ENCODE results near the gene CDHR3. TPM values are rescaled to one million over a fixed set of nuclear protein-coding genes. Genes with fewer than 3 reads are reported as not detected.

Gene CDHR3
- total and polyA plus RNA-seq, 4 donors, result 1.0 to 10.5 (median 1.8) TPM

- Histone ChIP-seq H3K4me3 (ENCODE audit: low read depth in 1 of 3, low read length in 3 of 3) (no peak overlapping the region), H3K4me1 (ENCODE audit: control insufficient read depth in 4 of 4, insufficient read depth in 4 of 4, low read length in 3 of 4) (peaks cover 0 to 2% (median 0%) of the 10 kb centered on the region in 4 donors), H3K27me3 (ENCODE audit: control insufficient read depth in 4 of 4, insufficient read depth in 4 of 4, low read length in 3 of 4) (no peaks in the 10 kb centered on the region), H3K36me3 (ENCODE audit: control insufficient read depth in 4 of 4, insufficient read depth in 3 of 4, low read depth in 1 of 4, low read length in 3 of 4) (no peaks in the 10 kb centered on the region), H3K9ac (ENCODE audit: low read depth in 1 of 2, low read length in 2 of 2) (no peak overlapping the region), H3K27ac (ENCODE audit: low read depth in 1 of 2, low read length in 2 of 2) (no peak overlapping the region), H3K9me3 (ENCODE audit: control insufficient read depth in 4 of 4, low read length in 3 of 4) (no peaks in the 10 kb centered on the region)
- no peak for TF ChIP-seq TAF1 (conservative IDR thresholded peaks at IDR 0.05)
- TF ChIP-seq, protein P1, sequence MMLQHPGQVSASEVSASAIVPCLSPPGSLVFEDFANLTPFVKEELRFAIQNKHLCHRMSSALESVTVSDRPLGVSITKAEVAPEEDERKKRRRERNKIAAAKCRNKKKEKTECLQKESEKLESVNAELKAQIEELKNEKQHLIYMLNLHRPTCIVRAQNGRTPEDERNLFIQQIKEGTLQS (IDR thresholded peaks at IDR 0.05), result no peak
- no peak for TF ChIP-seq HNF4G (IDR thresholded peaks at IDR 0.05)
- TF ChIP-seq GABPA (IDR thresholded peaks at IDR 0.05 in 1 of 2, conservative IDR thresholded peaks at IDR 0.05 in 1 of 2), result no peak
- no peak for TF ChIP-seq RXRA (IDR thresholded peaks at IDR 0.05)
- TF ChIP-seq NR2F2 (IDR thresholded peaks at IDR 0.05), result no peak
- no peak for DNase-seq (ENCODE audit: low spot score)
- 84% methylated on average over 19 of the region's 19 CpGs for WGBS
Measured at GRCh38 chr7:106057962-106058927, 95.2 kb downstream of the CDHR3 start.

DNA sequence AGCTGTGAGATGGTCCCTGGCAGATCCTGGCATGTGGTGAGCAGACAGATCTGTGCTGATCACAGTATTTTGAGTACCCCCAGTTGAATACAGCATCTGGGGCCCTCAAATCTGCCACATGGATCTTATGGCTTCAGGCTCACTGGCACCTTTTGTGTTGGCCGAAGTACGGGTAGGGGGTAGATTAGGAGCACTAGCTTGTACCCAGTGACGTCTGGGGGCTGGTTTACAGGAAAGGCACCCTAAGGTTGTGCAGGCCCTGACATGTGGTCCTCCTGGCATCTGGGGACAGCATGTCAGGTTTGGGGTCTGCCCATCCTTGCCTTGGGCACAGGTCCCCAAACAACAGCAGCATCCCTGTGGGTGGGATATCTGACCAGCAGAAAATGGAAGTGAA, 95.9 kb downstream of the CDHR3 start:
- Histone ChIP-seq H3K4me3 (ENCODE audit: low read depth in 1 of 3, low read length in 3 of 3) (no peak overlapping the region), H3K4me1 (ENCODE audit: control insufficient read depth in 4 of 4, insufficient read depth in 4 of 4, low read length in 3 of 4) (peaks cover 0 to 2% (median 0%) of the 10 kb centered on the region in 4 donors), H3K27ac (ENCODE audit: low read depth in 1 of 2, low read length in 2 of 2) (no peak overlapping the region), H3K9ac (ENCODE audit: low read depth in 1 of 2, low read length in 2 of 2) (no peak overlapping the region), H3K36me3 (ENCODE audit: control insufficient read depth in 4 of 4, insufficient read depth in 3 of 4, low read depth in 1 of 4, low read length in 3 of 4) (no peaks in the 10 kb centered on the region), H3K27me3 (ENCODE audit: control insufficient read depth in 4 of 4, insufficient read depth in 4 of 4, low read length in 3 of 4) (no peaks in the 10 kb centered on the region), H3K9me3 (ENCODE audit: control insufficient read depth in 4 of 4, low read length in 3 of 4) (no peaks in the 10 kb centered on the region)
- WGBS, result 98% methylated on average over 3 of the region's 3 CpGs
- TF ChIP-seq FOXA1 (IDR thresholded peaks at IDR 0.05) (no peak), HNF4G (IDR thresholded peaks at IDR 0.05) (no peak), TAF1 (conservative IDR thresholded peaks at IDR 0.05) (no peak), YY1 (IDR thresholded peaks at IDR 0.05) (no peak), SP1 (IDR thresholded peaks at IDR 0.05) (no peak), JUND (IDR thresholded peaks at IDR 0.05) (no peak), GABPA (IDR thresholded peaks at IDR 0.05 in 1 of 2, conservative IDR thresholded peaks at IDR 0.05 in 1 of 2) (no peak), HNF4A (conservative IDR thresholded peaks at IDR 0.05) (no peak), RAD21 (IDR thresholded peaks at IDR 0.05) (no peak), RXRA (IDR thresholded peaks at IDR 0.05) (no peak), FOXA2 (IDR thresholded peaks at IDR 0.05) (no peak)
- TF ChIP-seq, protein P2, sequence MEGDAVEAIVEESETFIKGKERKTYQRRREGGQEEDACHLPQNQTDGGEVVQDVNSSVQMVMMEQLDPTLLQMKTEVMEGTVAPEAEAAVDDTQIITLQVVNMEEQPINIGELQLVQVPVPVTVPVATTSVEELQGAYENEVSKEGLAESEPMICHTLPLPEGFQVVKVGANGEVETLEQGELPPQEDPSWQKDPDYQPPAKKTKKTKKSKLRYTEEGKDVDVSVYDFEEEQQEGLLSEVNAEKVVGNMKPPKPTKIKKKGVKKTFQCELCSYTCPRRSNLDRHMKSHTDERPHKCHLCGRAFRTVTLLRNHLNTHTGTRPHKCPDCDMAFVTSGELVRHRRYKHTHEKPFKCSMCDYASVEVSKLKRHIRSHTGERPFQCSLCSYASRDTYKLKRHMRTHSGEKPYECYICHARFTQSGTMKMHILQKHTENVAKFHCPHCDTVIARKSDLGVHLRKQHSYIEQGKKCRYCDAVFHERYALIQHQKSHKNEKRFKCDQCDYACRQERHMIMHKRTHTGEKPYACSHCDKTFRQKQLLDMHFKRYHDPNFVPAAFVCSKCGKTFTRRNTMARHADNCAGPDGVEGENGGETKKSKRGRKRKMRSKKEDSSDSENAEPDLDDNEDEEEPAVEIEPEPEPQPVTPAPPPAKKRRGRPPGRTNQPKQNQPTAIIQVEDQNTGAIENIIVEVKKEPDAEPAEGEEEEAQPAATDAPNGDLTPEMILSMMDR (IDR thresholded peaks at IDR 0.05; ENCODE audit: low read depth, low read length, missing input control), result no peak
- TF ChIP-seq, protein P3, sequence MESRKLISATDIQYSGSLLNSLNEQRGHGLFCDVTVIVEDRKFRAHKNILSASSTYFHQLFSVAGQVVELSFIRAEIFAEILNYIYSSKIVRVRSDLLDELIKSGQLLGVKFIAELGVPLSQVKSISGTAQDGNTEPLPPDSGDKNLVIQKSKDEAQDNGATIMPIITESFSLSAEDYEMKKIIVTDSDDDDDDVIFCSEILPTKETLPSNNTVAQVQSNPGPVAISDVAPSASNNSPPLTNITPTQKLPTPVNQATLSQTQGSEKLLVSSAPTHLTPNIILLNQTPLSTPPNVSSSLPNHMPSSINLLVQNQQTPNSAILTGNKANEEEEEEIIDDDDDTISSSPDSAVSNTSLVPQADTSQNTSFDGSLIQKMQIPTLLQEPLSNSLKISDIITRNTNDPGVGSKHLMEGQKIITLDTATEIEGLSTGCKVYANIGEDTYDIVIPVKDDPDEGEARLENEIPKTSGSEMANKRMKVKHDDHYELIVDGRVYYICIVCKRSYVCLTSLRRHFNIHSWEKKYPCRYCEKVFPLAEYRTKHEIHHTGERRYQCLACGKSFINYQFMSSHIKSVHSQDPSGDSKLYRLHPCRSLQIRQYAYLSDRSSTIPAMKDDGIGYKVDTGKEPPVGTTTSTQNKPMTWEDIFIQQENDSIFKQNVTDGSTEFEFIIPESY (IDR thresholded peaks at IDR 0.05), result no peak
- TF ChIP-seq, protein P4, sequence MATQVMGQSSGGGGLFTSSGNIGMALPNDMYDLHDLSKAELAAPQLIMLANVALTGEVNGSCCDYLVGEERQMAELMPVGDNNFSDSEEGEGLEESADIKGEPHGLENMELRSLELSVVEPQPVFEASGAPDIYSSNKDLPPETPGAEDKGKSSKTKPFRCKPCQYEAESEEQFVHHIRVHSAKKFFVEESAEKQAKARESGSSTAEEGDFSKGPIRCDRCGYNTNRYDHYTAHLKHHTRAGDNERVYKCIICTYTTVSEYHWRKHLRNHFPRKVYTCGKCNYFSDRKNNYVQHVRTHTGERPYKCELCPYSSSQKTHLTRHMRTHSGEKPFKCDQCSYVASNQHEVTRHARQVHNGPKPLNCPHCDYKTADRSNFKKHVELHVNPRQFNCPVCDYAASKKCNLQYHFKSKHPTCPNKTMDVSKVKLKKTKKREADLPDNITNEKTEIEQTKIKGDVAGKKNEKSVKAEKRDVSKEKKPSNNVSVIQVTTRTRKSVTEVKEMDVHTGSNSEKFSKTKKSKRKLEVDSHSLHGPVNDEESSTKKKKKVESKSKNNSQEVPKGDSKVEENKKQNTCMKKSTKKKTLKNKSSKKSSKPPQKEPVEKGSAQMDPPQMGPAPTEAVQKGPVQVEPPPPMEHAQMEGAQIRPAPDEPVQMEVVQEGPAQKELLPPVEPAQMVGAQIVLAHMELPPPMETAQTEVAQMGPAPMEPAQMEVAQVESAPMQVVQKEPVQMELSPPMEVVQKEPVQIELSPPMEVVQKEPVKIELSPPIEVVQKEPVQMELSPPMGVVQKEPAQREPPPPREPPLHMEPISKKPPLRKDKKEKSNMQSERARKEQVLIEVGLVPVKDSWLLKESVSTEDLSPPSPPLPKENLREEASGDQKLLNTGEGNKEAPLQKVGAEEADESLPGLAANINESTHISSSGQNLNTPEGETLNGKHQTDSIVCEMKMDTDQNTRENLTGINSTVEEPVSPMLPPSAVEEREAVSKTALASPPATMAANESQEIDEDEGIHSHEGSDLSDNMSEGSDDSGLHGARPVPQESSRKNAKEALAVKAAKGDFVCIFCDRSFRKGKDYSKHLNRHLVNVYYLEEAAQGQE (IDR thresholded peaks at IDR 0.05), result no peak
- no peak for DNase-seq (ENCODE audit: low spot score)

All from liver (tissue), 9 donors.